Epithelial cell of proximal tubule (primary cell): ENCODE measurements around the gene MRPL27. TPM values are rescaled to one million over a fixed set of nuclear protein-coding genes. Genes with fewer than 3 reads are reported as not detected.
A peak's percentile ranks its signal among the peaks of the same experiment; 100 is the strongest.
"Not testable (repeated sequence)": the region's sequence is repeated elsewhere in the genome, so short reads cannot be mapped to it uniquely, and the experiment has no call there.

ENCODE experiments used
- DNase-seq: peaks from one replicate; pipeline ENCODE4 v3.0.0-alpha.2; 2011; ENCODE audit warnings: low read depth
- H3K4me3 ChIP-seq: 2 replicates; pipeline ENCODE4 v1.5.1; 2011; ENCODE audit warnings: low read depth, mild to moderate bottlenecking, low read length
- CTCF ChIP-seq: conservative IDR thresholded peaks from 2 replicates; pipeline ENCODE4 v1.5.1; 2012; ENCODE audit warnings: low read depth, mild to moderate bottlenecking, low read length
- total RNA-seq: library from RNA; depleted of rRNA; stranded (reverse); fragments of >200 nt; gene quantifications from 2 replicates; pipeline ENCODE4 v1.2.3, GENCODE V29; 2015

Gene MRPL27
- total RNA-seq = 100 and 158 TPM in 2 replicates

- peak; percentile 54 for DNase-seq
- TF ChIP-seq CTCF = no peak
- peak within 1 kb of the TSS; percentile 89 for H3K4me3 ChIP-seq
Measured at GRCh38 chr17:50372758-50373556, at the start of gene MRPL27, which contains the start of gene EME1. MRPL27 (minus strand) TSS chr17:50373184; CDS start chr17:50373170, 14 bp downstream. EME1 (plus strand) TSS chr17:50373229; CDS start chr17:50375209, 1,980 bp downstream.

DNA sequence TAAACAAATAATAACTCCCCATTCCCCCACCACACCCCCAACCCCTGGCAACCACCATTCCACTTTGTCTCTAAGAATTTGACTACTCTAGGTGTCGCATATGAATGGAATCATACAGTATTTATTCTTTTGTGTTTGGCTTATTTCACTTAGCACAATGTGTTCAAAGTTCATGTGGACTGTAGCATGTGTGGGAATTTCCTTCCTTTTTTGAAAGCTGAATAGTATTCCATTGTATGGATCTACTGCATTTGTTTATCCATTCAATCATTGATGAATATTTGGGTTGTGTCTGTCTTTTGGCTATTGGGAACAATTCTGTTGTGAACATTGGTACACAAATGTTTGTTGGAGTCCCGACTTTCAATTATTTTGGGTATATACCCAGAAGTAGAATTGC, 49.8 kb upstream of the MRPL27 start:
- no peak for TF ChIP-seq CTCF
- DNase-seq = no peak
- no peak overlapping the region for H3K4me3 ChIP-seq

- H3K4me3 ChIP-seq = peak overlapping the region; percentile 17
- no peak for DNase-seq
- no peak for TF ChIP-seq CTCF
Measured at GRCh38 chr17:50421308-50422051, 48.5 kb upstream of the MRPL27 start.

- TF ChIP-seq CTCF = no peak
- no peak for DNase-seq
- H3K4me3 ChIP-seq = no peak overlapping the region
Measured at GRCh38 chr17:50420419-50421112, 47.6 kb upstream of the MRPL27 start.

DNA sequence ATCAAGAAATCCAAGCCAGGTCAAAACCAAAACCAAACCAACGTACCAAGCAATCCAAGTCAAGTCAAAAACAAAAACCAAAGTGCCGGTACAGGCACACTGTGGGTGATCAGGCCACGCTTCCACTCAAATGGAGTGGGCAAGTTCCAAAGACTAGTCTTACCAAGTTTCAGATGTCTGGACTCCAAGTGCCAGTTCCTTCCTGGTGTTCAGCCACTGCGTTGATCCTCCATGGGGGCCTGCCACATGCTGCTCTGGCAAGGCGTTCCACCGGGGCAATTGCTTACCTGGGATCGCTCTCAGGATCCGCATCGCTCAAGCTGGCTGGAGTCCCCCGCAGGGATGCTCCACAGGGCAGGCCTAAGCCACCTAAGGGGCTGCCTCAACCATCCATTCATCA, 46.6 kb upstream of the MRPL27 start:
- not testable (repeated sequence) for DNase-seq, H3K4me3 ChIP-seq

DNA sequence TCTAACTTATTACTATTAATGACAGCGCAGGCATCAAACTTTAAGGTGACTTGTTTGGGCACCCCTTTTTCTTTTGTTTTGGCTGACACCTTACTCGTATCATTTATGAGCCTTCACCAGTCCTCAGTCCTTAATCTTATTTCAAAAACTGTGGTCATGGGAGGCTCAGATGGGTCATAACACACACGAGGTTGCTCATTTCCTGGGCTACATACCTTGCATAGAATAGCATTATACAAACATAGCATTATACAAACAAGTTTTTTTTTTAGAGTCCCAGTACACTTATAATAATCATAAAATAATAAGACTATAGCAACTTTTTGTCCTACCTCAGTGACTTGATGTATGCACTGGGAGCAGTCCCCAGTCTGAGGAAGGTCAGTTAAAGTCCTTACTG, 41.8 kb upstream of the MRPL27 start:
- TF ChIP-seq CTCF = no peak
- H3K4me3 ChIP-seq = no peak overlapping the region
- no peak for DNase-seq

GRCh38 chr17:50412188-50412732, 39.3 kb upstream of the MRPL27 start:
- H3K4me3 ChIP-seq = no peak overlapping the region
- DNase-seq = no peak
- no peak for TF ChIP-seq CTCF
